22Rv1 (cell line): ENCODE measurements around the gene RRP15.

Experiments
- H3K27ac ChIP-seq: fragments of 450-650 bp; 2 replicates; pipeline ENCODE4 v1.5.1; 2017
- ZFX ChIP-seq: fragments of 450-650 bp; IDR thresholded peaks from 2 replicates; pipeline ENCODE4 v1.6.1; 2017; ENCODE audit warnings: antibody characterized with exemption, borderline replicate concordance
- TF ChIP-seq, protein P1 (sequence below): fragments of 450-650 bp; IDR thresholded peaks from 2 replicates; pipeline ENCODE4 v1.5.1; 2017; ENCODE audit warnings: mild to moderate bottlenecking

Gene RRP15

GRCh38 chr1:218382261-218382660 is 97.2 kb downstream of the RRP15 start:
- H3K27ac ChIP-seq, result no peak overlapping the region
- no peak for TF ChIP-seq ZFX

DNA sequence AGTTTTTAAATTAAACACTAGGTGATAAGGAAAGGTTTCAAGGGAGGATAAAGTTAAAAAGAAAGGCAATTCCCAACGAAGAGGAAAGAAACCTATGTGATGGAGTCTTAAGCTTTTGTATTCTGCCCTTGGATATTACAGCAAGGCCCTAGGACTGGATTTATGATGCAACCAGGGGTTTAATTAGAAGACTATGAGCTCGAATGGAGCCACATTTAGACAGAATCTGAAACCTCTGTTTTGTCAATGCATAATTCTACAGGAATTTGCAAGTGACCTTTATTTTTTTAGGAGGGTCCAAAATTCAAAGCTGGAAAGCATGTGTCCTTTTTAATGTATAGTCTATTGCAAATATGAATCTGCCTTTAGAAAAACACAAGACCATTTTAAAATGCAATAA is 98.0 kb downstream of the RRP15 start:
- no peak overlapping the region for H3K27ac ChIP-seq
- TF ChIP-seq, protein P1, sequence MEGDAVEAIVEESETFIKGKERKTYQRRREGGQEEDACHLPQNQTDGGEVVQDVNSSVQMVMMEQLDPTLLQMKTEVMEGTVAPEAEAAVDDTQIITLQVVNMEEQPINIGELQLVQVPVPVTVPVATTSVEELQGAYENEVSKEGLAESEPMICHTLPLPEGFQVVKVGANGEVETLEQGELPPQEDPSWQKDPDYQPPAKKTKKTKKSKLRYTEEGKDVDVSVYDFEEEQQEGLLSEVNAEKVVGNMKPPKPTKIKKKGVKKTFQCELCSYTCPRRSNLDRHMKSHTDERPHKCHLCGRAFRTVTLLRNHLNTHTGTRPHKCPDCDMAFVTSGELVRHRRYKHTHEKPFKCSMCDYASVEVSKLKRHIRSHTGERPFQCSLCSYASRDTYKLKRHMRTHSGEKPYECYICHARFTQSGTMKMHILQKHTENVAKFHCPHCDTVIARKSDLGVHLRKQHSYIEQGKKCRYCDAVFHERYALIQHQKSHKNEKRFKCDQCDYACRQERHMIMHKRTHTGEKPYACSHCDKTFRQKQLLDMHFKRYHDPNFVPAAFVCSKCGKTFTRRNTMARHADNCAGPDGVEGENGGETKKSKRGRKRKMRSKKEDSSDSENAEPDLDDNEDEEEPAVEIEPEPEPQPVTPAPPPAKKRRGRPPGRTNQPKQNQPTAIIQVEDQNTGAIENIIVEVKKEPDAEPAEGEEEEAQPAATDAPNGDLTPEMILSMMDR, result no peak
- TF ChIP-seq ZFX, result no peak

- no peak overlapping the region for H3K27ac ChIP-seq
- TF ChIP-seq, protein P1, result no peak
- no peak for TF ChIP-seq ZFX
Measured at GRCh38 chr1:218383681-218384080, 98.6 kb downstream of the RRP15 start.

DNA sequence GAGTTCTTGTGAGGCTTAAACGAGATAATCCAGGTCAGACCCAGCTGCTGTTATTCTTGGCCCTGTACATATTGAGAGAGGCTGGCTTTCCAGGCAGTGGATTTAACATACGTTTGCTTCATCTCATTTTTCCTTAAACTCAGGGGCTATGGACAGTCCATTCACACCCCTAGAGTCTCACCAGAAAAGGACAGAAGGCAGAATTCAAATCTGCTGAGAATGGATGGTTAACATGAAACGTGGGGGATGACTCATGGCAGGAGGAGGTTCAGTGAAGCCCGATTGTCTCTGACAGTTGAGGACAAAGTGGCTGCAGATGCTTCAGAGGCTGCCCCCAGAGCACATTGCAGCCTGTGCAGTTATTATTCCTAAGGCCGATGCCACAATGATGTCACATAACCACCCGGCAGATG is 99.5 kb downstream of the RRP15 start:
- TF ChIP-seq, protein P1, result no peak
- TF ChIP-seq ZFX, result no peak
- H3K27ac ChIP-seq, result no peak overlapping the region
